Stimulated activated CD8-positive, alpha-beta memory T cell treated with anti-CD3 and anti-CD28 coated beads, Interleukin-7, amount 100 ng/mL, for 4 hours (primary cell): ENCODE data around the gene SLC19A1.

Source experiments
- DNase-seq, 2 donors: peaks; one replicate each; pipeline ENCODE4 v3.0.0-alpha.2; 2020; ENCODE audit warnings: low read depth in 2 of 2

SLC19A1 gene

GRCh38 chr21:45558044-45558721 is 15.9 kb upstream of the SLC19A1 start:
- DNase-seq = no peak

- DNase-seq = no peak
Observed at GRCh38 chr21:45557616-45558043, 15.4 kb upstream of the SLC19A1 start.

GRCh38 chr21:45556645-45557615 is 14.7 kb upstream of the SLC19A1 start:
- no peak for DNase-seq

DNA sequence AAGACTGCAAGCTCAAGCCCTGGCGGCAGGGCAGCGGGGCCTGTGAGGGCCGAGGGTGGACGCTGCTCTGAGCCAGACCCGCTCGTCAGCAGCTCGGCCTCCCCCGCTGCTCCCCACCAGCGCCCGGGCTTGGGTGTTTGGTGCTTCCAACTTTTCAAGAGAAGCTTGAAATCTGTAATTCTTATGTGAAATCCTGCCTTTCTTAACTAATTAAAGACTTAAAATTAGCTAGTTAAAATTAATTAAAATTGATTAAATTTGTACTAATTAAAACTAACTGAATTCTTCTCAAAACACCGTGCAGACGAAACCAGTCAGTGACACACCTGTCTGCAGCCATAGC is 14.0 kb upstream of the SLC19A1 start:
- no peak for DNase-seq

DNA sequence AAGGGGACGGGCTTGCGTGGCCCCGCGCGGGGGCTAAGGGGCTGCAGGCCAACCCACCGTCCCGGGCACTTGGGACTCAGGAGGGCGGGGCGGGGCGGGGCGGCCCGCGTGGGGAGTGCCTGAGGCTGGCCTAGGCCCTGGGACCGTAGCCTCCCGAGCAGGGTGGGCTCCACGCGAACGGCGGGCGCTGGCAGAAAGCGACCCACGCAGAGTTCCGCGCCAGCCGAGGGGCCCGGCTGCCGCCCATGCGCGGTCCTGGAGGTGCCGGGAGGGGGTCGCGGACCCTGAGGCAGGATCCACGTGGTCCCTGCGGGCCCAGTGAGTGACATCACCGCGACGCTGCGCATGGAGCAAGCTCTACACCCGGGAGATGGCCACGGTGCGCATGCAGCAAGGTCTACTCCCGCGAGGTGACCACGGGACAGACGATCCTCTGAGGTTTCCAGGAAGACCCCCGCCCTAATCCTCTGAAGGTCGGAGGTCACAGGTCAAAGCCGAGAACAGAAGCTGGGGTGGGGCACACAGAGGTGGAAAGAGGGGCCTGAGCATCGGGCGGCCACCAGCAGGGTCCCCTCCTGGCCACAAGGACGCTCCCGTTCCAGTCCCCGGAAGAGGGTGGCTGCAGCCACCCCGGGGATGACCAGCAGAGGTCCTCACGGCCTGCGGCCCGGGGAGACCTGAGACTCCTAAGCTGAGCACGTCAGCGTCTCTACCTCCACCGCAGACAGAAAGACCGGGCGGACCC is 13.5 kb upstream of the SLC19A1 start:
- peak; percentile 28 to 52 for DNase-seq

DNA sequence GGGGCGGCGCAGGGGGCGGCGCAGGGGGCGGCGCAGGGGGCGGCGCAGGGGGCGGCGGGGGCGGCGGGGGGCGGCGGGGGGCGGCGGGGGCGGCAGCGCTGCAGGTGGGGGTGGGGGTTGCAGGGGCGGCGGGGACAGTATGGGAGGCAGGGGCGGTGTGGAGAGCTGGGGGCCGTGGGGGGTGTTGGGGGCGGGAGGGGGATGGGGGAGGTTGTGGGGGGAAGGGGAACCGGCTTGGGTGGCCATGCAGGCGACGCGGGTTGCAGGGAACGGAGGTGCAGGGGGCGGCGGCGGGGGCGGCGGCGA is 13.0 kb upstream of the SLC19A1 start:
- DNase-seq = no peak

DNA sequence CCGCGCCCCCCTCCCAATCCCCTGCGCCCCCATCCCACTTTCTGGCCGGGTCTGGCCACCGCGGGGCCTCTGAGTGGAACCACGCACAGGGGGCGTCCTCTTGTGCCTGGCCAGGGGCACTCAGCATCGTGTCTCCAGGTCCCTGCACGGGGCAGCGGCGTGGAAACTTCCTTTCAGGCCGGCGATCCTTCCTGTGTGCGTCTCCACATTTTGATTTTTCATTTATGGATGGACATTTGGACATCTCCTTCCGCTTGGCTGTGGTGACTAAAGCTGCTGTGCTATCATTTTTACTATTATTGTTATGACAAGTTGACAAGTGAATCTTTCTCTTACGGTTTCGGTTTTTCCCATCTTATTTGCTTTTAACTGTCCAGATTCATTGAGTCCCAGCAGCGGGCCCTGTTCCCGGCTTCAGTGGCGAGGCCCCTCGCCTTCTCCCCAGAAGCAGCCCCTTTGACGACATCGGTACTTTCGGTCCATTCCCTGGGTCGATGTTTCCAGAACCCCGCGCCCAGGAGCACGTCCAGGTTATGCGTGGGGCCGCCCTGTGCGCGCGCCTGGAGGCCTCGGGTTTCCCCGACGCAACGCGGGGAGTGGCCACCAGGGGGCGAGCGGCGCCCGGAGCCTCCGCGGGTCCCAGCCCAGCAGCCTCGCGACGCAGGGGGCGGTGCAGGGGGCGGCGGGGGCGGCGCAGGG is 12.4 kb upstream of the SLC19A1 start:
- peak; percentile 65 to 80 for DNase-seq

GRCh38 chr21:45552696-45553391 is 10.6 kb upstream of the SLC19A1 start:
- no peak for DNase-seq

- DNase-seq = no peak
Observed at GRCh38 chr21:45551783-45552695, 9.8 kb upstream of the SLC19A1 start.

DNA sequence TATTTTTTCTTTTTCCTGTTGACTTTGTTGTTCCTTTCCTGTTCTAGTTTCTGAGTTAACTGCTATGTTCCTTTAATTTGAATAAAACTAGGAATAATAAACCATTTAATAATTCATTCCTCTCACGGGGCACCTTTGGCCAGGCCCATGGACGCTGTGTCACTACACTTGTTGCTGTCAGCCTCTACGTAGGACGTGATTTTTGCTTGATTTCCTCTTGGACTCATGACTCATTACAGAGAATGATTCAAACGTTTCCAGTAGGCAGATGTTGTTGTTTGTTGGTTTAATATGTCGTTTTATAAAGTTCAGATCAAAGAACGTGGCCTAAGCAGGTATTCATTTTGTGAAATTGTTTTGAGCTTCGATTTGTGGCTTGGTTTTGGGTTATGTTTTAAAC is 9.1 kb upstream of the SLC19A1 start:
- DNase-seq = peak in 1 of 2 donors; percentile 18

DNA sequence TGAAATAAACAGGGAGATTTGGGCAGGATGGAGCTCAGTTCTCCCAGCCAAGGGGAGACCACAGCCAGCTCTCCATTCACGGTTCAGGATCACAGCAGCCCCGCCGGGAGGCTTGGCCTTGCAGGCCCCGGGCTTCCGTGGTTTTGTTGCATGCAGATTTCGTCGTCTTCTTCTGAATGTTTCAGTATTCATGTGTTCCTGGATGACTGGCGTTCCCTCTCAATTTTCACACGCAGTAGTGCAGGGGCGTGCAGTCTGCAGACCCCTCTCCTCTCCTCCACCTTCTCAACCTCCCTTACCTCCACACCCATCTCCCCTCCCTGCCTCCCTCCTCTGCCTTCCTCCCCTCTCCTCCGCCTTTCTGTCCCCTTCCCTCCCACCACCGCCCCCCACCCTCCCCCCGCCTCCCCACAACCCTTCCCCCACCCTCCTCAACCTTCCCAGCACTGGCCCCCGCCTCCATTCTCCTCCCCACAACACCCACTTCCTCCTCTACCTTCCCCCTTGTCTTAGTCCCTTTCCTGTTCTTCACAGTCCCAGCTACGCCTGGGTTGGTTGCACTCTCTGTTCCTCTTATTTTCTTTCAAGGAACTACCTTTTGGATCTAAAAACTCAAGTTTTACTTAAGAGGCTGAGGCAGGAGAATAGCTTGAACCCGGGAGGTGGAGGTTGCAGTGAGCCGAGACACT is 8.4 kb upstream of the SLC19A1 start:
- DNase-seq = no peak

DNA sequence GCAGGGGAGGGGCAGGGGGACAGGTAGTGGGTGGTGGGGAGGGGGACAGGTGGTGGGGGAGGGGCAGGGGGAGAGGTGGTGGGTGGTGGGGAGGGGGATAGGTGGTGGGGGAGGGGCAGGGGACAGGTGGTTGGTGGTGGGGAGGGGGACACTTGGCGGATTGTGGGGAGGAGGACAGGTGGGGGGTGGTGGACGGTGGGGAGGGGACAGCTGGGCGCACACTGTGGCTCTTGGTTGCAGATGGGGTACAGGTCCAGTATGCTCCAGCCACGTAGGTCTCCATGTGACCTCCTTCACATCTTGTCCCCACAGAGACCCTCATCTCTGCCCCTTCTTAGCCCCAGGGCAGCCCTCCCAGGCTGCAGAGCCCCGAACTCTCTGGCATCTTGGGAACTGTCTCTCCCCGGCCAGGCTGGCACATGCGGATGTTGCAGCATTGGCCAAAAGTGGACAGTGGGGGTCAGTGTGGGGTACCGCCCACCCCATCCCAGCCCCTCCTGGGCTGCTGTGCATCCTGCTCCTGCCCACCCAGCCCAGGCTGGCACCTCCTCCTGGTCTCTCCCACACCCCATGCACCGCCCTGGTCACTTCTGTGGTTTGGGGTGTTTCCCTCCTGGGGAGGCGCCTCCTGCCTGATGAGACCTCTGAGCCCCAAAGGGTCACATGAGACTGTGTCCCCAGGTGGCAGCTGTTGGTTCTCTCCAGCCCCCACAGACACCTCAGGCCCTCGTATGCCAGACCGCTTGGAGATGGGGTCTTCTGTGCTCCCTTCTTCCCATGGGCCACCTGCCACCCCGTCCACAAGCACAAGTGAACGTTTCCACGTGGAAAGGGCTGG is 7.6 kb upstream of the SLC19A1 start:
- DNase-seq = no peak

GRCh38 chr21:45548711-45549491 is 6.7 kb upstream of the SLC19A1 start:
- DNase-seq = no peak

DNA sequence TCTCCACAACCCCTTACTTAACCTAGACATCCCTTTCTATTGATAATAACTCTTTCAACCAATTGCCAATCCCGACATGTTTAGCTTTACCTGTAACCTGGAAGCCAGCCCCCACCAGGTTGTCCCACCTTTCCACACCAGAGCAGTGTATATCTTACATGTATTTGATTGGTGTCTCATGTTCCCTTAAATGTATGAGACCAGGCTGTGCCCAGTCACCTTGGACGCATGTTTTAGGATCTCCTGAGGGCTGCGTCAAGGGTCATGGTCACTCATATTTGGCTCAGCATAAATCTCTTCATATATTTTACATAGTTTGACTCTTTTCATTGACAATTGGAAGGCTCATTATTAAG is 5.3 kb upstream of the SLC19A1 start:
- no peak for DNase-seq

DNA sequence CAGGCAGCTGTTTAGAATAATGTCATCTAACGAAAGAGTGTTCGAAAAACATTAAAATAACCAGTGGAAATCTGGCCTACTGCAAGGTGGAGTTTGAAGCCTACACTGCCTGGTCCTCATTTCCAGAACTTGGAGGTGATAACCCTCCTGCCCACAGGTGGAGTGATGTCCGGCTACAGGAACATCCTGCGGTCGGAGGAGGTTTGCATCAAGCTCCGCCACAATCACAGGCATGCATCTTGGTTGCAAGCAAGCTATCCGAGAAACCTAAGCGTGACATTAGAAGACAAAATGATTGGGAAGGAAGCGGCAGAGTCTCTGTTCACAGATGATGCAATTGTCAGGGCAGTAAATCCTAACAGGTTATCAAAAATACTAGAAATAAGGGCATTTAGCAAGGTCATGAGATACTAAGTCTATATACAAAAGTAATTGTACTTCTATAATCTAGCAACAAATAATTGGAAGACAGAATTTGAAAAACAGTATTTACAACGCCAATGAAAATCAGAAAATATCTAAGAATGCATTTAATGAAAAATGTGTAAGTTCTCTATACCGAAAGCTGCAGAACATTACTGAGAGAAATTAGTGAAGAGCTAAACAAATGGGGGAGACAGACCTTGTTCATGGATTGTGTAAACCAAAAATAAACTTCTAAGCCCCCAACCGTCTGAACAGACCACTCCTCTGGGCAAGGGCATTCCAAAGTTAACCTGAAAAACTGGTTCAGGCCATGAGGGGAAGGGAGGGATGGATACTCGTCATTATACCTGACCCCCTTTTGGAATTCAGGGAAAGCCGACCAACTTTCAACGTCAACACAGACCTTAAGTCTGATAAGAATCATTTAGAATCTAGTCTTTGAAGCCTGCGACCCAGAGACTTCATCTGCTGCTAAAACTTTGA is 4.7 kb upstream of the SLC19A1 start:
- no peak for DNase-seq

DNA sequence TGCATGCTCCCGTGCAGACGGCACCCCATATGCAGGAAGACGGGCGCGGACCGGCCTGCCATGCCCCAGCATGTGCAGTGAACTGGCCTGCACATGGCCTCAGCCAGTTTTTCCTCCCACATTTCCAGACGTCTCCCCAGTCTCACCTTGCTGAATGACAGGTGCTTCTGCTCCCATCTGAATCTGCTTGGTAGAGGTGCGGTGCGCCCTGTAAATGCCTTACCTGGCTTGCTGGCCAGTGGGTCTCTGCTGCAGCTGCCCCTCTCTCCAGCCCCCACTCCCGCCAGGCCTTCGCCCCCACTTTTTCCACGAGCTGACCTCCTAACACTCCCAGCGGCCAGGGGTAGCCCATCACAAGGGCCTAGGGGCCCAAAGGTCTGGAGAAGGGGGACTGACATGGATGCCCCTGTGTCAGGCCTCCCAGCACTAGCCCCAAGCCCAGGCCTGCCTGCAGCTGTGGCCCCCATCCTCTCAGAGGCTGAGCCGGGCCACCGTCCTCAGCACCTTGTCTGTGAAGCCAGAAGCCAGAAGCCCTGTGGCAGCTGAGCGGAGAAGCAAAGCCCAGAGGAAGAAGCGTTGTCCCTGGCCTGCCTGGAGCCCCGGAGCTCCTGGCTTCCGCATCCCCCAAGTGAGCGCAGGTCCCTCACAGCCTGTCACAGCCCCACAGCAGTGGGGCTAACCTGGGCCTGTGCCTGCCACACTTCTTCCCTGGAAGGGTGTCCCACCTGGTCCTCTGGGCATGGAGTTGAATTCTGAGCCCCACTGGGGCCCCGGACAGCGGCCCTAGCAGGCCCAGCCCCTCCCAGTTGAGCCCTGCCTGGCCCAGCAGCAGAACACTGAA is 3.7 kb upstream of the SLC19A1 start:
- DNase-seq = no peak
